Mesothelial cell of epicardium (in vitro differentiated cells): ENCODE data around the gene CDK18. TPM values are rescaled to one million over a fixed set of nuclear protein-coding genes. Genes with fewer than 3 reads are reported as not detected.

Source experiments
- DNase-seq, 2 experiments: peaks; one replicate each; pipeline ENCODE4 v3.0.0; 2021; ENCODE audit warnings: low spot score in 2 of 2; ENCODE audit not compliant: unreplicated experiment in 2 of 2
- H3K27ac Mint-ChIP-seq: 2 replicates; pipeline ENCODE4 v1.8.0; 2021; ENCODE audit warnings: mixed read lengths
- H3K27me3 Mint-ChIP-seq: 2 replicates; pipeline ENCODE4 v1.8.0; 2021; ENCODE audit warnings: low read depth, mixed read lengths
- H3K36me3 Mint-ChIP-seq: 2 replicates; pipeline ENCODE4 v1.8.0; 2021; ENCODE audit warnings: mixed read lengths
- H3K4me1 Mint-ChIP-seq: 2 replicates; pipeline ENCODE4 v1.8.0; 2021; ENCODE audit warnings: mixed read lengths
- H3K4me3 Mint-ChIP-seq: 2 replicates; pipeline ENCODE4 v1.8.0; 2021; ENCODE audit warnings: mild to moderate bottlenecking, moderate library complexity, mixed read lengths
- H3K9me3 Mint-ChIP-seq: 2 replicates; pipeline ENCODE4 v1.8.0; 2021; ENCODE audit warnings: mixed read lengths
- CTCF ChIP-seq: fragments of 200-600 bp; sonication (generic); IDR thresholded peaks from one replicate; pipeline ENCODE4 v1.5.0; 2021; ENCODE audit warnings: antibody characterized with exemption; ENCODE audit not compliant: unreplicated experiment
- total RNA-seq: library from RNA; stranded (reverse); gene quantifications from 3 replicates; pipeline ENCODE4 v1.2.1, GENCODE V29; 2021

CDK18 gene
- total RNA-seq, 1 donor from 2014 or later, result 28.7 TPM

- no peak overlapping the region for H3K27ac Mint-ChIP-seq
- peaks cover 13% of the 10 kb centered on the region for H3K4me1 Mint-ChIP-seq
- H3K4me3 Mint-ChIP-seq, result no peak overlapping the region
- H3K9me3 Mint-ChIP-seq, result no peaks in the 10 kb centered on the region
- TF ChIP-seq CTCF, result no peak
- peaks cover 86% of the 10 kb centered on the region for H3K27me3 Mint-ChIP-seq
- no peaks in the 10 kb centered on the region for H3K36me3 Mint-ChIP-seq
- DNase-seq, result no peak
Measured at GRCh38 chr1:205570796-205571537, 66.5 kb downstream of the CDK18 start.

- DNase-seq, result no peak
- Mint-ChIP-seq H3K4me1 (peaks cover 10% of the 10 kb centered on the region), H3K27me3 (peaks cover 83% of the 10 kb centered on the region), H3K27ac (no peak overlapping the region), H3K36me3 (no peaks in the 10 kb centered on the region), H3K4me3 (no peak overlapping the region), H3K9me3 (no peaks in the 10 kb centered on the region)
- no peak for TF ChIP-seq CTCF
Measured at GRCh38 chr1:205571747-205572146, 67.3 kb downstream of the CDK18 start.

- no peaks in the 10 kb centered on the region for H3K9me3 Mint-ChIP-seq
- H3K27me3 Mint-ChIP-seq, result peaks cover 82% of the 10 kb centered on the region
- H3K27ac Mint-ChIP-seq, result no peak overlapping the region
- no peak overlapping the region for H3K4me3 Mint-ChIP-seq
- H3K36me3 Mint-ChIP-seq, result no peaks in the 10 kb centered on the region
- no peak for DNase-seq
- no peak for TF ChIP-seq CTCF
- peaks cover 10% of the 10 kb centered on the region for H3K4me1 Mint-ChIP-seq
Measured at GRCh38 chr1:205572421-205572820, 68.0 kb downstream of the CDK18 start.

- Mint-ChIP-seq H3K36me3 (no peaks in the 10 kb centered on the region), H3K27ac (no peak overlapping the region), H3K4me3 (no peak overlapping the region), H3K4me1 (peaks cover 11% of the 10 kb centered on the region), H3K27me3 (peaks cover 86% of the 10 kb centered on the region), H3K9me3 (no peaks in the 10 kb centered on the region)
- no peak for TF ChIP-seq CTCF
- no peak for DNase-seq
Measured at GRCh38 chr1:205575294-205575885, 70.9 kb downstream of the CDK18 start.

GRCh38 chr1:205576011-205576410 lies 71.5 kb downstream of the CDK18 start:
- Mint-ChIP-seq H3K4me3 (no peak overlapping the region), H3K27ac (no peak overlapping the region), H3K36me3 (no peaks in the 10 kb centered on the region), H3K9me3 (no peaks in the 10 kb centered on the region), H3K27me3 (peaks cover 85% of the 10 kb centered on the region), H3K4me1 (peaks cover 11% of the 10 kb centered on the region)
- DNase-seq, result no peak
- TF ChIP-seq CTCF, result no peak
